ENCODE measurements around the gene SMPD2. TPM values are rescaled to one million over a fixed set of nuclear protein-coding genes. Genes with fewer than 3 reads are reported as not detected.

Gene SMPD2
- total RNA-seq, 1 experiment from 2014 or later, result 50.0 TPM

DNA sequence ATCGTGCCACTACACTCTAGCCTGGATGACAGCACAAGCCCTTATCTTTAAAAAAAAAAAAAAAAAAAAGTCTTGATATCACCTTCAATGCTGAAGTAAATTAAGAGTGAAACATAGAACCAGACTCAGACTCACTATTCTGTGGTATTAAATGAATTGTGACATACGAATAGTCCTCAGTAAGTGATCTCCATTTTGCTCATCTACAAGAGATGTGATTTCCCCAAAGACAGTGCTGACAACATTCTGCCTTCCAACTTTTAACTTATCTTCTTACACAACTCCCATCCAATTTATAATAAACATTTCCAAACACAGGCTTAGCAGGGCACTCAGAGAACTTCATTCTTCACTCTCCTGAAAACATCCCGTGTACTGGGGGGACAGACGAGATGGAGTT, 34.5 kb downstream of the SMPD2 start:
- DNase-seq (ENCODE audit: low read depth, low spot score), result no peak
- H3K27ac ChIP-seq (ENCODE audit: low read length), result no peak overlapping the region
- intact Hi-C loops (cut with micrococcal nuclease; ENCODE audit: unreplicated experiment), result no loop called here
- peaks cover 24% of the 10 kb centered on the region for H3K4me1 ChIP-seq (ENCODE audit: control insufficient read depth, insufficient read depth, low read length)
- no peak for ATAC-seq
- no peaks in the 10 kb centered on the region for H3K9me3 ChIP-seq (ENCODE audit: control insufficient read depth, insufficient read depth, low read depth, low read length)
- ChIA-PET POLR2A (no interaction called here), CTCF (no interaction called here)
- no peak overlapping the region for H3K4me3 ChIP-seq (ENCODE audit: low read depth in 2 of 2, low read length in 2 of 2)
- in situ Hi-C loops (cut with HindIII; ENCODE audit: low pct_unique_long_range_greater_than_20kb, low sequenced_read_pairs), result no loop called here
- TF ChIP-seq REST (IDR thresholded peaks at IDR 0.05; ENCODE audit: insufficient read depth in 1 of 2, low read depth in 2 of 2, low read length in 1 of 2) (no peak), SIN3A (IDR thresholded peaks at IDR 0.05; ENCODE audit: borderline replicate concordance, insufficient read depth, low read depth, low read length) (no peak)
- BruUV-seq (replicated peaks), result TSS peak; percentile 4
- H3K27me3 ChIP-seq (ENCODE audit: control insufficient read depth, insufficient read depth, low read length), result no peaks in the 10 kb centered on the region
- peaks cover 36% of the 10 kb centered on the region for H3K36me3 ChIP-seq (ENCODE audit: control insufficient read depth, insufficient read depth, low read length)

- intact Hi-C loops (cut with micrococcal nuclease; ENCODE audit: unreplicated experiment) (no loop called here), in situ Hi-C loops (cut with HindIII; ENCODE audit: low pct_unique_long_range_greater_than_20kb, low sequenced_read_pairs) (no loop called here)
- DNase-seq (ENCODE audit: low read depth, low spot score) (no peak), ATAC-seq (no peak)
- Histone ChIP-seq H3K9me3 (ENCODE audit: control insufficient read depth, insufficient read depth, low read depth, low read length) (no peaks in the 10 kb centered on the region), H3K4me1 (ENCODE audit: control insufficient read depth, insufficient read depth, low read length) (peaks cover 30% of the 10 kb centered on the region), H3K36me3 (ENCODE audit: control insufficient read depth, insufficient read depth, low read length) (peaks cover 42% of the 10 kb centered on the region), H3K27ac (ENCODE audit: low read length) (no peak overlapping the region), H3K4me3 (ENCODE audit: low read depth in 2 of 2, low read length in 2 of 2) (no peak overlapping the region), H3K27me3 (ENCODE audit: control insufficient read depth, insufficient read depth, low read length) (no peaks in the 10 kb centered on the region)
- BruUV-seq (replicated peaks), result no TSS peak
- ChIA-PET CTCF (interaction anchor here (0.6 kb wide), 1 partner anchor 286 kb away, joined by 5 read pairs; no protein-coding TSS in a partner anchor), POLR2A (no interaction called here)
- TF ChIP-seq CTCF (IDR thresholded peaks at IDR 0.05) (no peak), REST (IDR thresholded peaks at IDR 0.05; ENCODE audit: insufficient read depth in 1 of 2, low read depth in 2 of 2, low read length in 1 of 2) (no peak), POLR2AphosphoS5 (IDR thresholded peaks at IDR 0.05; ENCODE audit: low read depth, low read length) (no peak), SIN3A (IDR thresholded peaks at IDR 0.05; ENCODE audit: borderline replicate concordance, insufficient read depth, low read depth, low read length) (no peak), TCF7L2 (IDR thresholded peaks at IDR 0.05; ENCODE audit: low read depth, low read length) (no peak)
Measured at GRCh38 chr6:109475625-109476024, 35.1 kb downstream of the SMPD2 start.
